ENCODE results near the gene MYH14. TPM values are rescaled to one million over a fixed set of nuclear protein-coding genes. Genes with fewer than 3 reads are reported as not detected.

The MYH14 gene
- 0.74 TPM for polyA plus RNA-seq (2013, experiment 1 of 2)
- polyA plus RNA-seq (2013, experiment 2 of 2) = 0.30 TPM

GRCh38 chr19:50203281-50204080 is at the start of gene MYH14:
TSS of gene MYH14 (plus strand) at chr19:50203622. CDS start at chr19:50210366, 6,744 bp downstream.
- no peaks in the 10 kb centered on the region for H3K4me1 ChIP-seq (ENCODE audit: control insufficient read depth, insufficient read depth, low read length, poor library complexity, severe bottlenecking)

DNA sequence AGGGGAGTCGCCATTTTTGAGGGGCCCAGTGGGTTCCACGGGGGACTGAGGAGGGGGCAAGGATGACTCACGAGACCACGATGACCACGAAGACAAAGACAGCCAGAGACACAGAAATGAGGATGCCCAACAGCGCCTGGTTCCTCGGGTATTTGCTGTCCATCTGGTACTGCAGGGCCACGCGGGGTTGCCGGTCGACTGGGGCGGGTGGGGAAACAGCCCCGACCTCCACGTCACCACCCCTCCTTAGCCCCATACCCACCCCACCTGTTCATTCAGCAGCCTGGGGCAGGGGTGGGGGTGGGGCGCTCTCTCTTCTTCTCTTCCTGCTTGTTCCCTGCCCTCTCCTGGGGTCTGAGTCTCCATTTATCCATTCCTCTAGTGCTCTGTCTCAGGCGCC is 48.9 kb upstream of the MYH14 start:
- 72 to 83% methylated on average over 7 to 9 of the region's 16 CpGs for WGBS, 2 experiments (ENCODE audit: insufficient coverage in 2 of 2)
- no peaks in the 10 kb centered on the region for H3K36me3 ChIP-seq (ENCODE audit: control insufficient read depth, insufficient read depth, low read length)
- H3K4me1 ChIP-seq (ENCODE audit: control insufficient read depth, insufficient read depth, low read length, poor library complexity, severe bottlenecking) = no peaks in the 10 kb centered on the region
- H3K4me3 ChIP-seq (ENCODE audit: extremely low read depth, insufficient read depth, low read length, poor library complexity, severe bottlenecking) = no peak overlapping the region
- H3K9me3 ChIP-seq (ENCODE audit: control insufficient read depth, low read length) = peaks cover 26% of the 10 kb centered on the region
- no peak overlapping the region for H3K27ac ChIP-seq (ENCODE audit: low read depth, low read length, severe bottlenecking)

More at GRCh38 chr19:50203281-50204080, at the start of gene MYH14:
- peaks cover 3% of the 10 kb centered on the region for H3K9me3 ChIP-seq (ENCODE audit: control insufficient read depth, low read length)
- WGBS, 2 experiments (ENCODE audit: insufficient coverage in 2 of 2) = 42 to 70% methylated on average over 51 to 61 of the region's 78 CpGs
- H3K4me3 ChIP-seq (ENCODE audit: extremely low read depth, insufficient read depth, low read length, poor library complexity, severe bottlenecking) = peak within 1 kb of the TSS; percentile 16
- no peak within 1 kb of the TSS for H3K27ac ChIP-seq (ENCODE audit: low read depth, low read length, severe bottlenecking)
- H3K36me3 ChIP-seq (ENCODE audit: control insufficient read depth, insufficient read depth, low read length) = no peaks in the 10 kb centered on the region

- H3K27ac ChIP-seq (ENCODE audit: low read depth, low read length, severe bottlenecking) = no peak overlapping the region
- WGBS, 2 experiments (ENCODE audit: insufficient coverage in 2 of 2) = 70 to 77% methylated on average over 8 of the region's 8 CpGs
- peaks cover 26% of the 10 kb centered on the region for H3K9me3 ChIP-seq (ENCODE audit: control insufficient read depth, low read length)
- no peaks in the 10 kb centered on the region for H3K36me3 ChIP-seq (ENCODE audit: control insufficient read depth, insufficient read depth, low read length)
- no peak overlapping the region for H3K4me3 ChIP-seq (ENCODE audit: extremely low read depth, insufficient read depth, low read length, poor library complexity, severe bottlenecking)
- H3K4me1 ChIP-seq (ENCODE audit: control insufficient read depth, insufficient read depth, low read length, poor library complexity, severe bottlenecking) = no peaks in the 10 kb centered on the region
These were observed 47.8 kb upstream of the MYH14 start for GRCh38 chr19:50155520-50156109.

GRCh38 chr19:50158577-50158976 is 44.8 kb upstream of the MYH14 start:
- no peaks in the 10 kb centered on the region for H3K4me1 ChIP-seq (ENCODE audit: control insufficient read depth, insufficient read depth, low read length, poor library complexity, severe bottlenecking)
- no peaks in the 10 kb centered on the region for H3K36me3 ChIP-seq (ENCODE audit: control insufficient read depth, insufficient read depth, low read length)
- H3K27ac ChIP-seq (ENCODE audit: low read depth, low read length, severe bottlenecking) = no peak overlapping the region
- peaks cover 24% of the 10 kb centered on the region for H3K9me3 ChIP-seq (ENCODE audit: control insufficient read depth, low read length)
- no peak overlapping the region for H3K4me3 ChIP-seq (ENCODE audit: extremely low read depth, insufficient read depth, low read length, poor library complexity, severe bottlenecking)

DNA sequence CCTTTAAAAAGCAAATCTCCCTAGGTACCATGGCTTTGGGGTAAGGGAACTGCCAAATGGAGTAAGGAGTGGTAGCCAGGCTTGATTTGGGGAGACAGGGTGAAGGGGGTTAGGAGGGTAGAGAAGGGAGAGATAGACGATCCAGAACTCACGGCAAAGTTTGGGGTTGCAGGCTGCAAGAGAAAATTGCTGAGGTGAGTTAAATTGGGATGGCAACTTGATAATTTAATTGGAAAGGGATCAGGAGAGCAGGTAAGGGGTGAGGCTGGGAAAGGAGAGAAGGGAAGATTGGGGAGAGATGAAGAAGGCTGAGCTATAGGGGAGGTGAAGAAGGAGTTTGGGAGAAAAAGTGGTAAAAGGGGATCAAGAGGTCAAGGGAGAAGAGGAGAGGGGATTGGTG is 44.3 kb upstream of the MYH14 start:
- Histone ChIP-seq H3K27ac (ENCODE audit: low read depth, low read length, severe bottlenecking) (no peak overlapping the region), H3K4me1 (ENCODE audit: control insufficient read depth, insufficient read depth, low read length, poor library complexity, severe bottlenecking) (no peaks in the 10 kb centered on the region), H3K36me3 (ENCODE audit: control insufficient read depth, insufficient read depth, low read length) (no peaks in the 10 kb centered on the region), H3K4me3 (ENCODE audit: extremely low read depth, insufficient read depth, low read length, poor library complexity, severe bottlenecking) (no peak overlapping the region), H3K9me3 (ENCODE audit: control insufficient read depth, low read length) (peaks cover 26% of the 10 kb centered on the region)
- 84 to 87% methylated on average over 2 of the region's 2 CpGs for WGBS, 2 experiments (ENCODE audit: insufficient coverage in 2 of 2)

DNA sequence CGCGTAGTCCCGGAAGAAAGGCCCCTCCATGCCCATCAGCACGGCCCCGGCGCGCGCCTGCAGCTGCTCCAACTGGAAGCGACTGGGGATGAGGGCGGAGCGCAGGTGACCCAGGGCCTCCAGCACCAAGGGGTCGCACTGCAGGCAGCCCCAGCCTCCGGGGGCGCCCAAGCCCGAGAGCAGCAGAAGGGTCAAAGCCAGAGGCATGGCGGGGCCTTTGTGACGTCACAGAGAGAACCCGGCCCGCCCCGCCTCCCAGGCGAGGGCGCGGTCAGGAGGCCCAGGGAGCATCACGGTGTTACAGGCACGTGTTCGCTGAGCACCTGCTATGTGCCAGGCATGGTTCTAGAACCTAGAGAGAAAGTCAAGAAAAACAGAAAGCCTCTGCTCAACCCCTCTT is 40.4 kb upstream of the MYH14 start, which contains the start of gene IZUMO2:
Gene IZUMO2, minus strand, starts transcription at position 294 of the 400 bp plus-strand sequence. Its CDS starts 87 bp downstream, at position 207.
- 85 to 86% methylated on average over 23 to 25 of the region's 26 CpGs for WGBS, 2 experiments (ENCODE audit: insufficient coverage in 2 of 2)
- no peaks in the 10 kb centered on the region for H3K36me3 ChIP-seq (ENCODE audit: control insufficient read depth, insufficient read depth, low read length)
- H3K4me1 ChIP-seq (ENCODE audit: control insufficient read depth, insufficient read depth, low read length, poor library complexity, severe bottlenecking) = no peaks in the 10 kb centered on the region
- H3K9me3 ChIP-seq (ENCODE audit: control insufficient read depth, low read length) = peaks cover 29% of the 10 kb centered on the region
- no peak within 1 kb of the TSS for H3K27ac ChIP-seq (ENCODE audit: low read depth, low read length, severe bottlenecking)
- no peak within 1 kb of the TSS for H3K4me3 ChIP-seq (ENCODE audit: extremely low read depth, insufficient read depth, low read length, poor library complexity, severe bottlenecking)

DNA sequence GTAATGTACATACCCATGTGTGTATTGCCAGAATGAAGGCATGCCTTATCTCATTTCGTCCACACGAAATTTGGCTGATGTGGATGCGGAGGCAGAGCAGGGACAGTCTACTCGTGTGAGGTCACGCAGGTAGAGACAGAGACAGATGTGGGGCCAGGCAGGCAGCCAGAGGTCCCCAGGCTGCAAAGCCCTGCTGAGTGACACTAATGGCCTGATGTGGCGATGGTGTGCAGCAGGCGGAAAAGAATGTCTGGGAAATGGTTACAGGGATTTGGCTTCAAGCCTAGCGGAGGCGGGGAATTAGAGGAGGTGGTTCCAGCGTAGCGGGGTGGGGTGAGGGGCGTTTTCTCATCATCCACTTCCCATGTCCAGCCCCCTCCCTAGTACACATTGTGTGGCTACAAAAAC is 36.1 kb upstream of the MYH14 start:
- Histone ChIP-seq H3K9me3 (ENCODE audit: control insufficient read depth, low read length) (peaks cover 40% of the 10 kb centered on the region), H3K27ac (ENCODE audit: low read depth, low read length, severe bottlenecking) (no peak overlapping the region), H3K36me3 (ENCODE audit: control insufficient read depth, insufficient read depth, low read length) (no peaks in the 10 kb centered on the region), H3K4me1 (ENCODE audit: control insufficient read depth, insufficient read depth, low read length, poor library complexity, severe bottlenecking) (no peaks in the 10 kb centered on the region), H3K4me3 (ENCODE audit: extremely low read depth, insufficient read depth, low read length, poor library complexity, severe bottlenecking) (no peak overlapping the region)
- 80 to 94% methylated on average over 5 to 8 of the region's 12 CpGs for WGBS, 2 experiments (ENCODE audit: insufficient coverage in 2 of 2)

DNA sequence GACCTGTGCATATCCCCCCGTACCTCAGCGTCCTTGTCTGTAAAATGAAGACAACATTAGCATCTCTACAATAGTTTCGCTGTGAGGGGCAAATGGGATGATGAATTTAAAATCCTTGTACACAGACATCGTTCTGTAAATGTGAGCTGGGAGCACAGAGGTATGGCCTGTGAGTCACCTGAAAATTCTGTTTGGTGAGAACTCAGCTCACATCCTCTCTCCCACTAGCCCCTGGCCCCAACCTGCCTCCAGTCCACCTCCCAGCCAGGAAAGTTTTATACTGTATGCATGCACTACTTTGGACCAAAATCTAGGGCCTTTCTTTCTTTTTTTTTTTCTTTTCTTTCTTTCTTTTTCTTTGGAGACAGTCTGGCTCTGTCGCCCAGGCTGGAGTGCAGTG is 31.7 kb upstream of the MYH14 start:
- Histone ChIP-seq H3K4me3 (ENCODE audit: extremely low read depth, insufficient read depth, low read length, poor library complexity, severe bottlenecking) (no peak overlapping the region), H3K27ac (ENCODE audit: low read depth, low read length, severe bottlenecking) (no peak overlapping the region), H3K36me3 (ENCODE audit: control insufficient read depth, insufficient read depth, low read length) (no peaks in the 10 kb centered on the region), H3K9me3 (ENCODE audit: control insufficient read depth, low read length) (peaks cover 40% of the 10 kb centered on the region), H3K4me1 (ENCODE audit: control insufficient read depth, insufficient read depth, low read length, poor library complexity, severe bottlenecking) (no peaks in the 10 kb centered on the region)
- 80 to 100% methylated on average over 1 to 3 of the region's 5 CpGs for WGBS, 2 experiments (ENCODE audit: insufficient coverage in 2 of 2)

- Histone ChIP-seq H3K36me3 (ENCODE audit: control insufficient read depth, insufficient read depth, low read length) (no peaks in the 10 kb centered on the region), H3K4me3 (ENCODE audit: extremely low read depth, insufficient read depth, low read length, poor library complexity, severe bottlenecking) (no peak overlapping the region), H3K4me1 (ENCODE audit: control insufficient read depth, insufficient read depth, low read length, poor library complexity, severe bottlenecking) (no peaks in the 10 kb centered on the region), H3K9me3 (ENCODE audit: control insufficient read depth, low read length) (peaks cover 35% of the 10 kb centered on the region), H3K27ac (ENCODE audit: low read depth, low read length, severe bottlenecking) (no peak overlapping the region)
These were observed 30.7 kb upstream of the MYH14 start for GRCh38 chr19:50172726-50173125.

- whole genome bisulfite sequencing, 2 experiments (ENCODE audit: insufficient coverage in 2 of 2) = 49 to 78% methylated on average over 2 to 7 of the region's 8 CpGs
- H3K9me3 ChIP-seq (ENCODE audit: control insufficient read depth, low read length) = peaks cover 31% of the 10 kb centered on the region
- H3K27ac ChIP-seq (ENCODE audit: low read depth, low read length, severe bottlenecking) = no peak overlapping the region
These were observed 30.3 kb upstream of the MYH14 start for GRCh38 chr19:50173127-50173526.

More at GRCh38 chr19:50173127-50173526, 30.3 kb upstream of the MYH14 start:
- Histone ChIP-seq H3K36me3 (ENCODE audit: control insufficient read depth, insufficient read depth, low read length) (no peaks in the 10 kb centered on the region), H3K4me1 (ENCODE audit: control insufficient read depth, insufficient read depth, low read length, poor library complexity, severe bottlenecking) (no peaks in the 10 kb centered on the region), H3K4me3 (ENCODE audit: extremely low read depth, insufficient read depth, low read length, poor library complexity, severe bottlenecking) (no peak overlapping the region)
